GM19238 (cell line): ENCODE data around the gene TMEM150A.
"Not testable (repeated sequence)": the region's sequence is repeated elsewhere in the genome, so short reads cannot be mapped to it uniquely, and the experiment has no call there.

Experiments used
- DNase-seq: peaks from one replicate; pipeline ENCODE4 v3.0.0; 2011; ENCODE audit warnings: low spot score; ENCODE audit not compliant: insufficient read length

Gene TMEM150A

DNA sequence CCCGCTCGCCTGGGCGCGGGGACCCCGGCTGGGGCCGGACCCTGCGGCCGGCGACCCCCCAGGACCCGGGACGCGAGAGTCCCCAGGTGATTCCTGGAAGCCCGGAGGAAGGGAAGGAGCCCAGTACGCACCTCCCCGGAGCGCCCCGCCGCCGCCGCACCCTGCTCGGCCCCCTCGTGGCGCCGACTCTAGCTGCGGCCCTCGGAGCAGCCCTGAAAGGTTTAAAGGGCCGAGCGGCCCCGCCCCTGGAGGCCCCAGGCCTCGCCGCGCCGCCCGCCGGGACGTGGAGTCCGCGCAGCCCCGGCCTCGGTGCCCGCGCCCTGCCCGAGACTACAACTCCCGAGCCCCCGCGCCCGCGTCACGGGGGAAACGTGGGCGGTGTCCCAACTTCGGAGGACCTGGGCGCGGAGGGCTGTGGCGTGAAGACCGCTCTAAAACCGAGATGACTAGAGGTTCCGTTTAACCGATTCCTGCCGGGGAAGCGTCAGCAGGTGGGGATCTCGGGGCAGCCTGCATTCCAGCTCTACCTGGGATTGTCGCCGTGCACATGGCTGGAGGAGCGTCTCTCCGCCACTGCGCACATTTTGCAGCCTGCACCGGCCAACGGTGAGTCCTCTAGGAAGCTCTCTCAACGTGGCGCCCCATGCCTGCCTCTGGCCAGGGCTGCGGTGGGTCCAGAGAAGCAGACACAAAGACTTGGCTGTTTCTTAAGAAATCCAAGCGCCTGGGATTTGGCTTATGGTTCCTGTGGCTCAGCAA lies at the start of gene TMEM150A:
Gene TMEM150A (minus strand): TSS at position 223 of the 759 bp plus-strand sequence. CDS start 750 bp downstream, outside the sequence.
- peak; percentile 92 for DNase-seq

DNA sequence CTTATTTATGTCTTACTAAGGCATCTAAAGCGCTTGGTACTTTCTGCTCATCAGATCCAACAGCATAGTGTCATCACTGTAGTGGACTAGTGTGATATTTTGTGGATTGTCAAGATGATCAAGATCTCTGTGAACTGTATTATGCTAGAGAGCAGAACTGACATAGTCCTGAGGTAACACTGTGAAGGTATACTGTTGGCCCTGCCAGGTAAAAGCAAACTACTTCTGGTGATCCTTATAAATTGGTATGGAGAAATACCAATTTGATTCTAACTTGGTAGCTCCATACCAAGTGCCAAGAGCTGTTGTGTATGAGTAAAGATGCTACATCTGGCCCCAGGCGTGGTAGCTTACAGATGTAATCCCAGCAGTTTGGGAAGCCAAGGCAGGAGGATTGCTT lies 49.6 kb upstream of the TMEM150A start:
- DNase-seq: no peak

GRCh38 chr2:85651097-85651496 lies 48.6 kb upstream of the TMEM150A start:
- DNase-seq: no peak

GRCh38 chr2:85650456-85650855 lies 48.0 kb upstream of the TMEM150A start:
- no peak for DNase-seq

DNA sequence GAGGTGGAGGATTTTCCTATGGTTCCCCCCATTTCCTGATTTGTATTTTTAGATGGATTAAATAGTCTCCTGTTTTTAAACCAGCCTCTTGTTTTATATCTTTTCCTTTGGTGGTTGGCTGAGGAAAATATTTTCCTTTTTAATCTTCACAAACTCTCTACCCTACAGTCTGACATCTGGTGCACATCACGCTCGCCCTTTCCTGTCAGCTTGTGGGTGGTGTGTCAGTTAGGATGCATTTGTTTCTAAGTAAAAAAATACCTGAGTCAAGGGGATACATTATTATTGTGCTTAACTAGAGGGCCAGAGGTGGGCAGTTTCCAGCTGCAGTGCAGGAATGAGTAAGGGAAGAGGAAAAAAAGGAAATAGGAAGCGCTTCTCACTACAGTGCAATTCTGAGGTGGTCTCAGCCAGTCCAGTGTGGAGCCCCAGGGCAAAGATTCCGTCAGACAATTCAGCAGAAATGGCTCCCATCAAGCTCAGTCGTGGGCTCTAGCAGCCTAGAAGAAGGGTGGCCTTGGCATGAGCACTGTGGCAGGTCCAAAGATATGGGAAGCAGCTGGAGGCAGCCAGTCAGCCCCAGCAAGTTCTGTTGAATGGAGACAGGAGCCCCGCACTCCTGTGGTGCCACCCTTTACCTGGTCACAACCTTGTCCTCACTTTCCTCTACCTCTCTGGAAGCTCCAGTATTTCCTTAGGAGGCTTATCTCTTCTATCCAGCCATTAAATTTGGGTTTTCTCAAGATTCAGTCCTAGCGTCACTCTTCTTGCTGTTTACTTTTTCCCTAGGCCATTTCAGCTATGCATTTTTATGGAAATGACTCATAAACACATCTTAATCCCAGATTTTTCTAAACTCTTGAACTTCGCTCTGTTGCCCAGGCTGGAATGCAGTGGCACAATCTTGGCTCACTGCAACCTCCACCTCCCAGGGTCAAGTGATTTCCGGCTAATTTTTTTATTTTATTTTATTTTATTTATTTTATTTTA lies 47.0 kb upstream of the TMEM150A start:
- no peak for DNase-seq

GRCh38 chr2:85648619-85649018 lies 46.1 kb upstream of the TMEM150A start:
- no peak for DNase-seq

DNA sequence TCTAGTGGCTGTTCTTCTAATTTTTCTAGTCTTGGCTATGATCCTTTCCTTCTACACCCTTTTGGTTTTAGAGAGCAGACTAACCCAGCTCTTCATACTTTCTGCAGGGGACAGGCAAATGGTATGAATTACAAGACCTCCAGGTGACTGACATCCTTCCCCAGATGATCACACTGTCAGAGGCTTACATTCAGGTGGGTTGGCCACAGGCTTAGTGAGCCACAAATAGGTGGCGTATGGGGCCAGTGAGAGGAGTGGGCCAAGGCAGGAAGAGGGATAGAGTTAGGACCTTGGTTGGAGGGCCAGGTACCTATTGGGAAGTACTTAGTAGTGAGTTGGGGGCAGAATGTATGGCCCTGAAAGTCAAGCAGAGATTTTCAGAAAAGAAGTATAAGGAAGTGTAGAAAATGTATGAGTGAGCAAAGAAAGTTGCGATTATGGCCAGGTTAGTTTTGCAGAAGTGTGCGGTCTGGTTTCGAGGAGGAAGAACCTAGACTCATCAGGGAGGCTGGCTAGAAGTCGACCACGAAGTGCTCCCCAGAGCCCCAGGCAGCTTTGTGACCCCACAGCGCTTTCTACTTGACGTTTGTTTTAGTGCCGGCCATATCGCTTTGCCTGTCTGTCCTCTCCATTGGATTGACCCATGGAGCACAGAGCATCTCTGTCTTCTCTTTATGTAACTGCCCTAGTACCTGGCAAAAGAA lies 45.5 kb upstream of the TMEM150A start:
- DNase-seq: no peak

GRCh38 chr2:85646166-85646565 lies 43.7 kb upstream of the TMEM150A start:
- no peak for DNase-seq

GRCh38 chr2:85644909-85645308 lies 42.4 kb upstream of the TMEM150A start:
- DNase-seq: no peak

GRCh38 chr2:85642725-85643124 lies 40.2 kb upstream of the TMEM150A start:
- no peak for DNase-seq

DNA sequence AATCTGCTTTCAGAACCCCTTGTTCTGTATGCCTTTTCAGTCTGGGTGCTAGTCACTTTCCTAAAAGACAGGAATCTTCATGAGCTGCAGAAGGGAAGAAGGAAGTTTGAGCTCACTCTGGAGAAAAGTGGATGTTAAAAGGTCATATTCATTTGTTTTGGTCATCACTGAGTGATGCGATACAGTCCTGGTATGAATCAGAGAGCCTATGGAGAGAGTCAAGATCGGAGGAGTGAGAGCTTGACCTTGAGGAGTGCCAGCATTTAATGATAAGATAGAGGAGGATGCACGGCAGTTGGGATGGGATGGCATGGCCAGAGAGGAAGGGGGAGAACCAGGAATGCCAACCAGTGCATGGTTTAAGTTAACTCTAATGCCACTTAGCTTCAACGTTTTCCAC lies 33.1 kb upstream of the TMEM150A start:
- no peak for DNase-seq

DNA sequence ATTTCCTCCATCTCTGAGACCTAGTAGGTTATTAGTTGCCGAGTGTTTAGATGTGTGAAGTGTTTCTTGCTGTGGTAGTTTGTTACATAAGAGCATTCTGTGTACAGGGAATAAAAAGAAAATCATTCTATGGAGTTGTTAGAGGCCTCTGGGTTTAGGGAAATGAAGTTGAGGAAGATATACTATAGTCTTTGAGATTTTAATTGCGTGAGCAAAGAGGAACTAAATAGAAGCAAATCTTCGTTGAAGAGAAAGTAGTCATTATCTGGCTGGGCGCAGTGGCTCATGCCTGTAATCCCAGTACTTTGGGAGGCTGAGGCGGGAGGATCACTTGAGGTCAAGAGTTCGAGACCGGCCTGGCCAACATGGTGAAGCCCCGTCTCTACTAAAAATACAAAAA lies 32.5 kb upstream of the TMEM150A start:
- no peak for DNase-seq

DNA sequence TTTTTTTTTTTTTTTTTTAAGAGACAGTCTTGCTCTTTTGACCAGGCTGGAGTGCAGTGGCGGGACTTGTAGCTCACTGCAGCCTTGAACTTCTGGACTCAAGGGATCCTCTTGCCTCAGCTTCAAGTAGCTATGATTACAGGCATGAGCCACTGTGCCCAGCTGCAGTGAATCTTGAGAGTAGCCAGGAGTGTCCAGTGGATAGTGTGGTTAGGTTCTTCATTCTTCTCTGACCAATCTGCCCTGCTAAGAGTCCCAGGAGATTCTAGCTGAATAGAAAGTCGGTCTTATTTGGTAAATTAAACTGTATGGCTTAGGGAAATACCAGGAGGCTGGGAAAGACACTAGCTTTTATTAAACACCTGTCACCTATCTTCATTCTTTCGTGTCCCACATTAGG lies 28.8 kb upstream of the TMEM150A start:
- DNase-seq: no peak

DNA sequence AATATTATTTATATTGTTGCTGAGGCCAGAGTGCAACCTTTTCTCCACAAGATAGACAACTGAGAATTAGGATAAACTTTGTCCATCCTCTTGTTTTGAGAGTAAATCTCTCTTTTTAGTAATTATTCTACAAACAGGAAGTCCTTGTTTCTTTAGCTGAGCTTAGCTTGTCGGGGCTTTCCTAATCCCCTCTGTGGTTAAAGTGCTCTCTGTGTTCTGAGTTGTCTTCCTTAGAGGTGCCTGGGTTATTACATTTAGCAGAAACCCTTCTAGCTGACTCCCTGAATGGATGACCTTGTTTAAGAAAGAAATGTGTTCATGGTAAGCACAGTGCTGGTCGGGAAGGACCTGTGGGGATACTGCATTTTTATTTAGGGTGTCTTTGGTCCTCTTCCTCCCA lies 26.2 kb upstream of the TMEM150A start:
- no peak for DNase-seq

DNA sequence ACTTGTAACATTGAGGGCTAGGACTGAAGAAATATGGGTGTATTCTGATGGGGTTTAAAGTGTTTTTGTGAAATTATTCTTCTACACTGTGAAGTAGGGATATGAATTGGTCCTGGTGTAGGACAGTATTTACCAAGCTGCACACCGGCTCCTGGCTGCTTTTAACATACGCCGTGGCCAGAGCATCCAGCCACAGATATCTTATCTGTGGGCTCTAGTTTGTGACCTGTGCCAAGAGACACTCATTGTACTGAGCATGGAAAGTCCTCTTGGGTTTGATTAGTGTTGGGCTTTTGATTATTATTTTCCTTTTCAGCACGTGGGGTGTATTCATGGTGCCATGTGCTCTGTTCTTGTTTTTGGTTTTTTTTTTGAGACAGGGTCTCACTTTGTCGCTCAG lies 21.5 kb upstream of the TMEM150A start:
- no peak for DNase-seq

DNA sequence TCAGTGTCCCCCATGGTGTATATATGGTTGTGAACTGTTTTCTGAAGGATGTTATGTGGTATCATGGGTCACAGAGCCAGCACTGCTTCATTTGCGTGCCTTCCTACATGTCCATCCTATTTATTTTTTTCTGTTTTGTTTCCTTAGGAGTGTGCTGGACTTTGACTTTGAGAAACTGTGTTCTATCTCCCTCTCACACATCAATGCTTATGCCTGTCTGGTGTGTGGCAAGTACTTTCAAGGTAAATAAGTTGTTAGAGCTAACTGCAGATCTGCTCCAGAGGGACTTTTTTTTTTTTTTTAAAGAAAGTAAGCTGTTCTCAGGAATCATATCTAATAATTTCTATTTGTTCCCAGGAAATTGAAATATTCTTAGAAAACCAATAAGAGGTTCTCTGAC lies 18.8 kb upstream of the TMEM150A start:
- no peak for DNase-seq

DNA sequence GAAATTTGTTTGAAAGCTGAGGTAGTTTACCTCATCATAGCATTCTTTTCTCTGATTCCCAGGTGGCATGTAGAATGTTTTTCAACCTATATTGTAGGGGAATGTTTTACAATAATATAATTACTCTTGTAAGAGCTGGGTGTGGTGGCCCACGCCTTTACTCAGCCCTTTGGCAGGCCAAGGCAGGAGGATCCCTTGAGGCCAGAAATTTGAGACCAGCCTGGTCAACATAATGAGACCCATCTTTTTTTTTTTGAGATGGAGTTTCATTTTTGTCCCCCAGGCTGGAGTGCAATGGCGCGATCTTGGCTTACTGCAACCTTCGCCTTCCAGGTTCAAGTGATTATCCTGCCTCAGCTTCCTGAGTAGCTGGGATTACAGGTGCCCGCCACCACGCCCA lies 17.1 kb upstream of the TMEM150A start:
- DNase-seq: no peak

- not testable (repeated sequence) for DNase-seq
Measured at GRCh38 chr2:85617723-85618122, 15.2 kb upstream of the TMEM150A start.

DNA sequence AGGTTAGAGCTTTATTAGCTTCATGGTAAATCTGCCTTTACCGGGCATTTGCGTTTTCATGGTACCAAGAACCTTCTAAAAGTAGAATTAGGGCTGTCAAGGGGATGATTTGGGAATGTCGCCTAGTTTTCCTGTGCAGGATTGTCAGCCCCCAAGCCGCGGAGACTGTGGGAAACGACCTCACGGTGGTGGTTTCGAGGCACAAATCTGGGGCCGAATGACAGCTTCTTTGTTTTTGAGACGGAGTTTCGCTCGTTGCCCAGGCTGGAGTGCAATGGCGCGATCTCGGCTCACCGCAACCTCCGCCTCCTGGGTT lies 12.9 kb upstream of the TMEM150A start:
- no peak for DNase-seq

DNA sequence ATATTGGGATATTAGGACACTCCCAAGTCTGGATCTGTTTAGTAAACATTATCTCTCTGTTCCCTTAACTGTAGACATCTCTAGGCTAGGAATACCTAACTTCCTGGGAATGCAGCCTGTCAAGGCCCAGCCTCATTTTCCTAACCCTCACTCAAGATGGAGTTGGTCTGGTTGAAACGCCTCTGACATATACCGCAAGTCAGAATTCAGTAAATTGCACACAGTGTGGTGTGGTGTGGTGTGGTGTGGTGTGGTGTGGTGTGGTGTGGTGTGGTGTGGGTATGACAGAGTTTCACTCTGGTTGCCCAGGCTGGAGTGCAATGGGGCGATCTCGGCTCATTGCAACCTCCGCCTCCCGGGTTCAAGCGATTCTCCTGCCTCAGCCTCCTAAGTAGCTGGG lies 12.3 kb upstream of the TMEM150A start:
- not testable (repeated sequence) for DNase-seq

- DNase-seq: no peak
Measured at GRCh38 chr2:85613717-85614515, 11.4 kb upstream of the TMEM150A start.
